Peyer's patch (tissue), 4 donors: ENCODE data around the gene TMEM217.

Experiments
- POLR2A ChIP-seq, 2 donors: fragments of 450-650 bp; IDR thresholded peaks; one replicate each; pipeline ENCODE4 v1.5.1; 2017; ENCODE audit warnings: antibody characterized with exemption in 2 of 2, mild to moderate bottlenecking in 2 of 2, moderate library complexity in 2 of 2
- TF ChIP-seq, protein P1 (sequence below), 6 experiments: fragments of 450-650 bp in 4 of 6; fragments of 200-600 bp in 2 of 6; sonication (generic) in 1 of 6; IDR thresholded peaks; one replicate each; pipeline ENCODE4 v1.5.1; 2017 to 2019; ENCODE audit warnings: antibody characterized with exemption in 6 of 6, mild to moderate bottlenecking in 3 of 6, moderate library complexity in 1 of 6

DNA sequence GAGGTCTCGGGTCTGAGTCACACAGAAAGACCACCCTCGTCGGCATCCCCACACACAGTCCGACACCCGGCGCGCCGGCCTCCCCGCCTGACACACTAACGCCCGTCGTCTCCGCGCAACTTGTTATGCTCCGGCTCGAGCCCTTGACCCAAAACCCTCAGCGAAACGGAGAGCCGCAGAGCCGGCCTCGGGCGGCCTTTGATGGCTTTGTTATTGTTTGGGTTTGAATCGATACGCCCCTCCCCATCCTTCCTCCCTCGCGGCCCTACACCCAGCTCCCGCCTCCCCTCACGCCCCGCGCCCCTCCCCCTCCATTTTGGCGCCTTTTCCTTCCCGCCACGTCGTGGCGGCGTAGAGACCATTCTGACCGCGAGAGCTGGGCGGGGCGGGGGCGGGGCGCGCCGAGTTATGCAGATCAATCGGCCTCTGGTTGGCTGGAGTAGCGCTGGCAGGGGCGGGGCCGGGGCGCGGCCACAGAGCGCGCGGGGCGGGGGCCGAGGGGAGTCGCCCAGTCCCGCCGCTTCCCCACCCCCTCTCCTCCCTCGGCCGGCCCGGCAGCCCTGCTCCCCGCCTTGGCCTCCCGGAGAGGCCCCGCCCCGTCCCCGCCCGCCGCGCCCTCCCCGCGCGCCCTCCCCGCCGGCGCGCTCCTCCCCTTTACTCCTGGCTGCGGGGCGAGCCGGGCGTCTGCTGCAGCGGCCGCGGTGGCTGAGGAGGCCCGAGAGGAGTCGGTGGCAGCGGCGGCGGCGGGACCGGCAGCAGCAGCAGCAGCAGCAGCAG lies 88.3 kb downstream of the TMEM217 start, which contains the start of gene PIM1:
- TF ChIP-seq, protein P1, sequence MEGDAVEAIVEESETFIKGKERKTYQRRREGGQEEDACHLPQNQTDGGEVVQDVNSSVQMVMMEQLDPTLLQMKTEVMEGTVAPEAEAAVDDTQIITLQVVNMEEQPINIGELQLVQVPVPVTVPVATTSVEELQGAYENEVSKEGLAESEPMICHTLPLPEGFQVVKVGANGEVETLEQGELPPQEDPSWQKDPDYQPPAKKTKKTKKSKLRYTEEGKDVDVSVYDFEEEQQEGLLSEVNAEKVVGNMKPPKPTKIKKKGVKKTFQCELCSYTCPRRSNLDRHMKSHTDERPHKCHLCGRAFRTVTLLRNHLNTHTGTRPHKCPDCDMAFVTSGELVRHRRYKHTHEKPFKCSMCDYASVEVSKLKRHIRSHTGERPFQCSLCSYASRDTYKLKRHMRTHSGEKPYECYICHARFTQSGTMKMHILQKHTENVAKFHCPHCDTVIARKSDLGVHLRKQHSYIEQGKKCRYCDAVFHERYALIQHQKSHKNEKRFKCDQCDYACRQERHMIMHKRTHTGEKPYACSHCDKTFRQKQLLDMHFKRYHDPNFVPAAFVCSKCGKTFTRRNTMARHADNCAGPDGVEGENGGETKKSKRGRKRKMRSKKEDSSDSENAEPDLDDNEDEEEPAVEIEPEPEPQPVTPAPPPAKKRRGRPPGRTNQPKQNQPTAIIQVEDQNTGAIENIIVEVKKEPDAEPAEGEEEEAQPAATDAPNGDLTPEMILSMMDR (IDR thresholded peaks at IDR 0.05) = peak in 1 of 6 experiments; percentile 12
- peak; percentile 96 for TF ChIP-seq POLR2A (IDR thresholded peaks at IDR 0.05)
